ENCODE results near the gene TMEM178B.

DNA sequence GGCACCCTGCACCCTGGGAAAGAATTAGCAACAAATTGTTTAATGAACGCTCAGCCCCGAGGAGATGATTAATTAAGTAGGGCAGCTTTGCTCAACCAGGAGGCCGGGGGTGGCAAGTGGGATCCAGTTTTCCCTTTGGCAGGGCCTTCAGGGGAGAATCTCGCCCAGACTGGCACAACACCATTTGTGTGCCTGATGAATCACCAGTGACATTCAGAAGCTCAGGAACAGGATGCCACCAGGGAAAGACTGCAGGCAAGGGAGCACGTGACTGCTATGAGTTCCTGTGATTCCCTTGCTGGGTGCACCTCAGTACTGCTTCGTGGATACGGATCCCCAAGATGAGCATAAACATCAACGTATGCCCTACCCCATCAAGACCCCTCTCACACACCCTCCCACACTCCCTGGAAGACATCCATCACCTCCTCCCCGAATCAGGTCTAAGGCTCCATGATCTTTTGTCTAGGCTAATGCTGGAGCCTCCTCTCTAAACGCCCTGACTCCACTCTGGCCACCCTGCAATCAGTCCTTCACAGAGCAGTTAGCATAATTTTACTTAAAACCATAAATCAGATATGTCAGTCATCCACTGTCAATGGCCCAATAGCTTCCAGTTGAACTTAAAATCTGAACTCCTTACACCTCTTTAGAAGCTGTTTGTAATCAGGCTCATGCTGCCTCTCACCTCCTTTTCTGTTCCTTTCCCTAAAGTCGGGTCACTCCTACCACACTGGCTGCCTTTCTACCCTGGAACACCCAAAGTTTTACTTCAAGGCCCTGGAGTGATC, 368.2 kb downstream of the TMEM178B start:
- TF ChIP-seq, protein P1, sequence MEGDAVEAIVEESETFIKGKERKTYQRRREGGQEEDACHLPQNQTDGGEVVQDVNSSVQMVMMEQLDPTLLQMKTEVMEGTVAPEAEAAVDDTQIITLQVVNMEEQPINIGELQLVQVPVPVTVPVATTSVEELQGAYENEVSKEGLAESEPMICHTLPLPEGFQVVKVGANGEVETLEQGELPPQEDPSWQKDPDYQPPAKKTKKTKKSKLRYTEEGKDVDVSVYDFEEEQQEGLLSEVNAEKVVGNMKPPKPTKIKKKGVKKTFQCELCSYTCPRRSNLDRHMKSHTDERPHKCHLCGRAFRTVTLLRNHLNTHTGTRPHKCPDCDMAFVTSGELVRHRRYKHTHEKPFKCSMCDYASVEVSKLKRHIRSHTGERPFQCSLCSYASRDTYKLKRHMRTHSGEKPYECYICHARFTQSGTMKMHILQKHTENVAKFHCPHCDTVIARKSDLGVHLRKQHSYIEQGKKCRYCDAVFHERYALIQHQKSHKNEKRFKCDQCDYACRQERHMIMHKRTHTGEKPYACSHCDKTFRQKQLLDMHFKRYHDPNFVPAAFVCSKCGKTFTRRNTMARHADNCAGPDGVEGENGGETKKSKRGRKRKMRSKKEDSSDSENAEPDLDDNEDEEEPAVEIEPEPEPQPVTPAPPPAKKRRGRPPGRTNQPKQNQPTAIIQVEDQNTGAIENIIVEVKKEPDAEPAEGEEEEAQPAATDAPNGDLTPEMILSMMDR (IDR thresholded peaks at IDR 0.05; ENCODE audit: poor library complexity): no peak
- TF ChIP-seq EZH2phosphoT487 (IDR thresholded peaks at IDR 0.05; ENCODE audit: low read depth, severe bottlenecking, unreplicated experiment) (no peak), EZH2 (IDR thresholded peaks at IDR 0.05; ENCODE audit: borderline replicate concordance) (no peak)
